PC-9 (cell line): Measurements from ENCODE around the gene DCAF6.

Source experiments
- CTCF ChIP-seq: fragments of 200-600 bp; sonication (generic); conservative IDR thresholded peaks from 2 replicates; pipeline ENCODE4 v1.6.1; 2017; ENCODE audit warnings: mixed run types, antibody characterized with exemption, mild to moderate bottlenecking, moderate library complexity
- EZH2 ChIP-seq: fragments of 200-600 bp; sonication (generic); IDR thresholded peaks from 2 replicates; pipeline ENCODE4 v1.8.0; 2017; ENCODE audit warnings: antibody characterized with exemption, low read depth

- TF ChIP-seq CTCF (no peak), EZH2 (no peak)
These were observed at the start of gene DCAF6 for GRCh38 chr1:167936068-167936929.
